Gastroesophageal sphincter (tissue), 4 donors: ENCODE data around the gene SMARCA4. TPM values are rescaled to one million over a fixed set of nuclear protein-coding genes. Genes with fewer than 3 reads are reported as not detected.

Experiments used
- ATAC-seq: fragments of 150-250 bp; one replicate; pipeline ENCODE4 v1.9.1; 2016; ENCODE audit warnings: mild to moderate bottlenecking, moderate library complexity
- H3K27ac ChIP-seq, 4 donors: fragments of 200-600 bp; sonication (generic) in 3 of 4; 1 replicate in 3 of 4; 2 replicates in 1 of 4; pipeline ENCODE4 v1.5.1; 2016 to 2019
- H3K27me3 ChIP-seq: fragments of 200-600 bp; sonication (generic); one replicate; pipeline ENCODE4 v1.5.1; 2019
- H3K36me3 ChIP-seq, 2 donors: fragments of 200-600 bp; sonication (generic); one replicate each; pipeline ENCODE4 v1.5.1; 2019; ENCODE audit warnings: control low read depth in 1 of 2
- H3K4me1 ChIP-seq, 3 donors: fragments of 200-600 bp; sonication (generic); 1 replicate in 2 of 3; 2 replicates in 1 of 3; pipeline ENCODE4 v1.5.1; 2016 to 2019; ENCODE audit warnings: control low read depth in 2 of 3
- H3K4me3 ChIP-seq, 2 donors: fragments of 200-600 bp; sonication (generic); one replicate each; pipeline ENCODE4 v1.5.1; 2019; ENCODE audit warnings: mild to moderate bottlenecking in 1 of 2, moderate library complexity in 1 of 2
- H3K9me3 ChIP-seq, 3 donors: fragments of 200-600 bp; sonication (generic); one replicate each; pipeline ENCODE4 v1.5.1; 2017 to 2019; ENCODE audit warnings: control low read depth in 2 of 3
- EP300 ChIP-seq: sonication (generic); formaldehyde crosslinking; IDR thresholded peaks from one replicate; pipeline ENCODE4 v1.6.1; 2017; ENCODE audit warnings: antibody characterized with exemption, mild to moderate bottlenecking
- POLR2A ChIP-seq, 2 donors: fragments of 450-650 bp; IDR thresholded peaks; one replicate each; pipeline ENCODE4 v1.6.1; 2017; ENCODE audit warnings: antibody characterized with exemption in 2 of 2, mild to moderate bottlenecking in 2 of 2, moderate library complexity in 1 of 2
- POLR2AphosphoS5 ChIP-seq: sonication (generic); formaldehyde crosslinking; IDR thresholded peaks from one replicate; pipeline ENCODE4 v1.6.1; 2017; ENCODE audit warnings: antibody characterized with exemption
- WGBS, 2 donors: methylation state at CpG; one replicate each; pipeline ENCODE4 v1.1.5; 2018; ENCODE audit warnings: low coverage in 1 of 2; 5-methylcytosine and 5-hydroxymethylcytosine counted together
- total RNA-seq, 4 donors: library from RNA; depleted of rRNA; stranded (reverse); fragments of >200 nt; gene quantifications; one replicate each; pipeline ENCODE4 v1.1.0, GENCODE V29; 2016
- TF ChIP-seq, protein P1 (sequence below), 4 experiments: fragments of 200-600 bp in 2 of 4; fragments of 450-650 bp in 2 of 4; sonication (generic) in 1 of 4; IDR thresholded peaks; one replicate each; pipeline ENCODE4 v1.5.1; 2017 to 2019; ENCODE audit warnings: antibody characterized with exemption in 4 of 4, mild to moderate bottlenecking in 2 of 4, moderate library complexity in 2 of 4

The SMARCA4 gene
- total RNA-seq, 4 donors from 2014 or later: 37.8 to 77.9 (median 51.1) TPM

DNA sequence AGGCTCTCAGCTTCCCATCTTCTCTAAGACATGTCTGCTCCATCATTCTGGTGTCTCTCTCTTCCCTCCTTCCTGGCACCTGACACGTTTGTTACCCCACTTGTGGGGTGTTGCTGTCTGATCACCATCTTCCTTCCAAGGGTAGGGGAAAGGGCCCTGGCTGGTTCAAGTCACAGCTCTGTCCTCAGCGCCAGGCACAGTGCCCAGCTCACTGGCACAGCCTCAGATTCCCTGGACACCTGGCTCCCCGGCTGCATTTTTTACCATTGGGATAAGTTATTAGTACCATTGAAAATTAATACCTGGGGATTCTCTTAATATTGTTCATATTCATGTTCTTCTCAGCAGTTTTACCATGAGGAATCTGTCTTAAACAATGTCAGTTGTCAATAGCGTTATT lies 77.7 kb downstream of the SMARCA4 start:
- WGBS, 2 donors: 91 to 92% methylated on average over 3 to 4 of the region's 4 CpGs
- Histone ChIP-seq H3K27ac (no peak overlapping the region), H3K9me3 (no peaks in the 10 kb centered on the region), H3K4me3 (no peak overlapping the region), H3K36me3 (peaks cover 0 to 97% of the 10 kb centered on the region in 2 donors), H3K27me3 (no peaks in the 10 kb centered on the region), H3K4me1 (peaks cover 0 to 19% (median 0%) of the 10 kb centered on the region in 3 donors)
- TF ChIP-seq, protein P1, sequence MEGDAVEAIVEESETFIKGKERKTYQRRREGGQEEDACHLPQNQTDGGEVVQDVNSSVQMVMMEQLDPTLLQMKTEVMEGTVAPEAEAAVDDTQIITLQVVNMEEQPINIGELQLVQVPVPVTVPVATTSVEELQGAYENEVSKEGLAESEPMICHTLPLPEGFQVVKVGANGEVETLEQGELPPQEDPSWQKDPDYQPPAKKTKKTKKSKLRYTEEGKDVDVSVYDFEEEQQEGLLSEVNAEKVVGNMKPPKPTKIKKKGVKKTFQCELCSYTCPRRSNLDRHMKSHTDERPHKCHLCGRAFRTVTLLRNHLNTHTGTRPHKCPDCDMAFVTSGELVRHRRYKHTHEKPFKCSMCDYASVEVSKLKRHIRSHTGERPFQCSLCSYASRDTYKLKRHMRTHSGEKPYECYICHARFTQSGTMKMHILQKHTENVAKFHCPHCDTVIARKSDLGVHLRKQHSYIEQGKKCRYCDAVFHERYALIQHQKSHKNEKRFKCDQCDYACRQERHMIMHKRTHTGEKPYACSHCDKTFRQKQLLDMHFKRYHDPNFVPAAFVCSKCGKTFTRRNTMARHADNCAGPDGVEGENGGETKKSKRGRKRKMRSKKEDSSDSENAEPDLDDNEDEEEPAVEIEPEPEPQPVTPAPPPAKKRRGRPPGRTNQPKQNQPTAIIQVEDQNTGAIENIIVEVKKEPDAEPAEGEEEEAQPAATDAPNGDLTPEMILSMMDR (IDR thresholded peaks at IDR 0.05): no peak
- no peak for TF ChIP-seq POLR2AphosphoS5
- no peak for TF ChIP-seq EP300
- no peak for TF ChIP-seq POLR2A (IDR thresholded peaks at IDR 0.05)
- ATAC-seq: no peak

DNA sequence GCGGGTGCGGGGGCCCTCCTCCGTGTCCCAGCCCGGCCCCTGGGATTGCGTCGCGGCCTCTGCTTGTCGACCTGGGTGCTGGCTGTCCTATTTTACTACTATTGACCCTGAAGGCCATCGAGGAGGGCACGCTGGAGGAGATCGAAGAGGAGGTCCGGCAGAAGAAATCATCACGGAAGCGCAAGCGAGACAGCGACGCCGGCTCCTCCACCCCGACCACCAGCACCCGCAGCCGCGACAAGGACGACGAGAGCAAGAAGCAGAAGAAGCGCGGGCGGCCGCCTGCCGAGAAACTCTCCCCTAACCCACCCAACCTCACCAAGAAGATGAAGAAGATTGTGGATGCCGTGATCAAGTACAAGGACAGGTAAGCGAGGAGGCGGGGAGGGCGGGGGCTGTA lies 80.4 kb downstream of the SMARCA4 start:
- Histone ChIP-seq H3K27me3 (no peaks in the 10 kb centered on the region), H3K27ac (no peak overlapping the region), H3K4me1 (peaks cover 0 to 4% (median 0%) of the 10 kb centered on the region in 3 donors), H3K9me3 (no peaks in the 10 kb centered on the region), H3K36me3 (peaks cover 0 to 87% of the 10 kb centered on the region in 2 donors), H3K4me3 (no peak overlapping the region)
- WGBS, 2 donors: 86 to 94% methylated on average over 7 of the region's 33 CpGs
- TF ChIP-seq EP300 (no peak), POLR2A (IDR thresholded peaks at IDR 0.05) (no peak), POLR2AphosphoS5 (no peak)
- TF ChIP-seq, protein P1 (IDR thresholded peaks at IDR 0.05): no peak
- ATAC-seq: no peak

DNA sequence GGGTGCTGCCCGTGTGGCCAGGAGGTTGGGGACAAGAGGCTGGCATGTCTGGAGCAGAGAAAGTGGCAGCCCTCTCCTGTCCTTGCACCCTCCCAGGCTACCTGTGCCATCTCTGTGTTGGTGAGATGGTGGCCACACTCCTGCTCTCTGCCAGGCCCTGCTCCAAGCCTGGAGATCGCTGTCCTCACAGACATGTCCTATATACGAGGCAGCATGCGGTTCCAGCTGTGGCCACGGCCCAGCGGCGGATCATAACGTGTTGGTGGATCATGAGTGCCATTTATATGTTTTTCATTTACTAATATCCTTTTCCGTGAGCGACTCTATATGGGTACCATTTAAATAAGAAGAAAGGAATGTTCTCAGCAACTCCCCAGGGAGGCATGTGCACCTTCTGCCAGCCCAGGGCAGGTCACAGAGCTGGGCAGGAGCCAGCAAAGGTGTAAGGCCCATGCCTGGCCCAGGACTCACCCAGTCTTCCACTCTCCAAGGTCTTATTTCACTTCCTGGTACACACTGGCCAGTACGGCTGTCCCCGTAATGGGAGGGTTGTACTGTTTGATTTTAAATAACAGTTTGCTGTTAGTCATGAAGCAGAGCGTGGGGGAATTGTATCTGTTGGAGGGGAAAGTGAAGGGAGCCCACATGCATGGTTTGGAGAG lies 81.3 kb downstream of the SMARCA4 start:
- no peak overlapping the region for H3K4me3 ChIP-seq
- no peaks in the 10 kb centered on the region for H3K4me1 ChIP-seq
- WGBS, 2 donors: 88 to 92% methylated on average over 5 to 11 of the region's 13 CpGs
- no peaks in the 10 kb centered on the region for H3K27me3 ChIP-seq
- no peak overlapping the region for H3K27ac ChIP-seq
- no peak for TF ChIP-seq POLR2AphosphoS5
- TF ChIP-seq, protein P1 (IDR thresholded peaks at IDR 0.05): no peak
- no peak for TF ChIP-seq EP300
- no peak for TF ChIP-seq POLR2A (IDR thresholded peaks at IDR 0.05)
- no peak for ATAC-seq
- no peaks in the 10 kb centered on the region for H3K9me3 ChIP-seq
- peaks cover 0 to 84% of the 10 kb centered on the region in 2 donors for H3K36me3 ChIP-seq

DNA sequence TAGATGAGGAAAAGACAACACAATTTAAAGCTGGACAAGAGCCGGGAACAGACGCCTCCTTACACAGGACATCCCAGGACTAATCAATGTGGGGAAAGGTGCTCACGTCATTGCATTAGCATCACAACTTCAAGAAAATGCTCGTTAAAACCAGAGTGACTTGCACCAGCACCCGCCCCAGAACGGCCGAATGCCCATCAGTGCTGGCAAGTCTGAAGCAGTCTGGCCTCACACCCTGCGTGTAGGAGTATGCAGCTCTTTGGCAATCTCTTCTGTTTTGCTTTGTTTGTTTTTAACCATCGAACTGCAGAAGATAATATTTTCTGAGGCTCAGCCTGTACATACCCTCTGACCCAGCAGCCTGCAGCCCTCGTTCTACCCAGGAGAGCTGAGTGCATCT lies 83.6 kb downstream of the SMARCA4 start:
- Histone ChIP-seq H3K4me3 (no peak overlapping the region), H3K36me3 (peaks cover 0 to 80% of the 10 kb centered on the region in 2 donors), H3K27me3 (no peaks in the 10 kb centered on the region), H3K9me3 (no peaks in the 10 kb centered on the region), H3K27ac (no peak overlapping the region), H3K4me1 (no peaks in the 10 kb centered on the region)
- ATAC-seq: no peak
- WGBS, 2 donors: 67 to 80% methylated on average over 1 to 2 of the region's 10 CpGs
- TF ChIP-seq EP300: no peak

DNA sequence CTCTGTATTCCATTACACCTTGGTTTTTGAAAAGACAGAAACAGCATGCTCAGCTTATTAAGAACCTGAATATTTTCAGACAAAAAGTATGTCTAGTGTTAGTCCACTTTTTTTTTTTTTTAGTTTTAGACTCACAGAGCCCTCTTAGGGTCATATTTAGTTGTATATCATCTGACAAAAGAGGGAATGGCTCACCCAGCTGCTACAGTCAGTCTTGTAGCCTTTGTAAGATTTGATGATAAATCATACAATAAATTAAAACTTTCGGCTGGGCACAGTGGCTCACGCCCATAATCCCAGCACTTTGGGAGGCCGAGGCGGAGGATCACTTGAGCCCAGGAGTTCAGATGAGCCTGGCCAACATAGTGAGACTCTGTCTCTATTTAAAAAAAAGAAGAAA lies 84.7 kb downstream of the SMARCA4 start:
- Histone ChIP-seq H3K27ac (no peak overlapping the region), H3K36me3 (peaks cover 0 to 78% of the 10 kb centered on the region in 2 donors), H3K27me3 (no peaks in the 10 kb centered on the region), H3K4me3 (no peak overlapping the region), H3K9me3 (no peaks in the 10 kb centered on the region), H3K4me1 (no peaks in the 10 kb centered on the region)
- ATAC-seq: no peak
- WGBS, 2 donors: 93% methylated on average over 3 of the region's 4 CpGs; no CpG with 5 or more reads in 1 of the 2 donors
- TF ChIP-seq EP300 (no peak), POLR2A (IDR thresholded peaks at IDR 0.05) (no peak), POLR2AphosphoS5 (no peak)
- TF ChIP-seq, protein P1 (IDR thresholded peaks at IDR 0.05): no peak
